ENCODE results near the gene EIF3I.

DNA sequence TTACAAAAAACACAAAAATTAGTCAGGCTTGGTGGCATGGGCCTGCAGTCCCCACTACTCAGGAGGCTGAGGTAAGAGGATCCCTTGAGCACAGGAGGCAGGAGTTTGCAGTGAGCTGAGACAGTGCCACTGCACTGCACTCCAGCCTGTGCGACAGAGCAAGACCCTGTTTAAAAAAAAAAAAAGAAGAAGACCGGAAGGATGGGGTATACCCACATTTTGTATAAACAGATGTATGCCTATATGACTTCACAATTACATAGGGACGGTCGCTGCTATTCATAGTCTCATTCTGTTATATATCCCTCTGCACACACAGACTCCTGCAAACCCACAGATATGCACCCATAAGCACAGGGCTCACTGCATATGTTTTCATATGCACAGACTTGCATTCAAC lies 41.5 kb downstream of the EIF3I start:
- TF ChIP-seq WIZ (CRISPR knock-in tag; IDR thresholded peaks at IDR 0.05) (no peak), ZNF605 (CRISPR knock-in tag; IDR thresholded peaks at IDR 0.05) (no peak), RFX5 (IDR thresholded peaks at IDR 0.05; ENCODE audit: low read depth, low read length) (no peak), NAIF1 (CRISPR knock-in tag; IDR thresholded peaks at IDR 0.05; ENCODE audit: borderline replicate concordance) (no peak), ZNF234 (CRISPR knock-in tag; conservative IDR thresholded peaks at IDR 0.05) (no peak), TCF12 (IDR thresholded peaks at IDR 0.05) (no peak), TCF12 (CRISPR knock-in tag; IDR thresholded peaks at IDR 0.05) (no peak), HDAC6 (IDR thresholded peaks at IDR 0.05; ENCODE audit: low read depth, low read length) (no peak), FOXP1 (IDR thresholded peaks at IDR 0.05) (no peak), FOXP1 (CRISPR knock-in tag; IDR thresholded peaks at IDR 0.05) (no peak), ADNP (CRISPR knock-in tag; IDR thresholded peaks at IDR 0.05) (no peak), HMG20B (CRISPR knock-in tag; conservative IDR thresholded peaks at IDR 0.05) (no peak), ZNF570 (CRISPR knock-in tag; IDR thresholded peaks at IDR 0.05; ENCODE audit: borderline replicate concordance) (no peak)
- TF ChIP-seq, protein P1, sequence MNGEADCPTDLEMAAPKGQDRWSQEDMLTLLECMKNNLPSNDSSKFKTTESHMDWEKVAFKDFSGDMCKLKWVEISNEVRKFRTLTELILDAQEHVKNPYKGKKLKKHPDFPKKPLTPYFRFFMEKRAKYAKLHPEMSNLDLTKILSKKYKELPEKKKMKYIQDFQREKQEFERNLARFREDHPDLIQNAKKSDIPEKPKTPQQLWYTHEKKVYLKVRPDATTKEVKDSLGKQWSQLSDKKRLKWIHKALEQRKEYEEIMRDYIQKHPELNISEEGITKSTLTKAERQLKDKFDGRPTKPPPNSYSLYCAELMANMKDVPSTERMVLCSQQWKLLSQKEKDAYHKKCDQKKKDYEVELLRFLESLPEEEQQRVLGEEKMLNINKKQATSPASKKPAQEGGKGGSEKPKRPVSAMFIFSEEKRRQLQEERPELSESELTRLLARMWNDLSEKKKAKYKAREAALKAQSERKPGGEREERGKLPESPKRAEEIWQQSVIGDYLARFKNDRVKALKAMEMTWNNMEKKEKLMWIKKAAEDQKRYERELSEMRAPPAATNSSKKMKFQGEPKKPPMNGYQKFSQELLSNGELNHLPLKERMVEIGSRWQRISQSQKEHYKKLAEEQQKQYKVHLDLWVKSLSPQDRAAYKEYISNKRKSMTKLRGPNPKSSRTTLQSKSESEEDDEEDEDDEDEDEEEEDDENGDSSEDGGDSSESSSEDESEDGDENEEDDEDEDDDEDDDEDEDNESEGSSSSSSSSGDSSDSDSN (CRISPR knock-in tag; IDR thresholded peaks at IDR 0.05), result no peak
- TF ChIP-seq, protein P2, sequence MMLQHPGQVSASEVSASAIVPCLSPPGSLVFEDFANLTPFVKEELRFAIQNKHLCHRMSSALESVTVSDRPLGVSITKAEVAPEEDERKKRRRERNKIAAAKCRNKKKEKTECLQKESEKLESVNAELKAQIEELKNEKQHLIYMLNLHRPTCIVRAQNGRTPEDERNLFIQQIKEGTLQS (CRISPR knock-in tag; IDR thresholded peaks at IDR 0.05), result no peak
- TF ChIP-seq, protein P3, sequence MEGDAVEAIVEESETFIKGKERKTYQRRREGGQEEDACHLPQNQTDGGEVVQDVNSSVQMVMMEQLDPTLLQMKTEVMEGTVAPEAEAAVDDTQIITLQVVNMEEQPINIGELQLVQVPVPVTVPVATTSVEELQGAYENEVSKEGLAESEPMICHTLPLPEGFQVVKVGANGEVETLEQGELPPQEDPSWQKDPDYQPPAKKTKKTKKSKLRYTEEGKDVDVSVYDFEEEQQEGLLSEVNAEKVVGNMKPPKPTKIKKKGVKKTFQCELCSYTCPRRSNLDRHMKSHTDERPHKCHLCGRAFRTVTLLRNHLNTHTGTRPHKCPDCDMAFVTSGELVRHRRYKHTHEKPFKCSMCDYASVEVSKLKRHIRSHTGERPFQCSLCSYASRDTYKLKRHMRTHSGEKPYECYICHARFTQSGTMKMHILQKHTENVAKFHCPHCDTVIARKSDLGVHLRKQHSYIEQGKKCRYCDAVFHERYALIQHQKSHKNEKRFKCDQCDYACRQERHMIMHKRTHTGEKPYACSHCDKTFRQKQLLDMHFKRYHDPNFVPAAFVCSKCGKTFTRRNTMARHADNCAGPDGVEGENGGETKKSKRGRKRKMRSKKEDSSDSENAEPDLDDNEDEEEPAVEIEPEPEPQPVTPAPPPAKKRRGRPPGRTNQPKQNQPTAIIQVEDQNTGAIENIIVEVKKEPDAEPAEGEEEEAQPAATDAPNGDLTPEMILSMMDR (CRISPR knock-in tag; IDR thresholded peaks at IDR 0.05), result no peak

All from HepG2 (cell line).